Measurements from ENCODE around the gene TINAGL1. TPM values are rescaled to one million over a fixed set of nuclear protein-coding genes. Genes with fewer than 3 reads are reported as not detected.
"Not testable (repeated sequence)": the region's sequence is repeated elsewhere in the genome, so short reads cannot be mapped to it uniquely, and the experiment has no call there.

Gene TINAGL1
- total RNA-seq, 1 donor from 2014 or later, result 1,807 TPM

DNA sequence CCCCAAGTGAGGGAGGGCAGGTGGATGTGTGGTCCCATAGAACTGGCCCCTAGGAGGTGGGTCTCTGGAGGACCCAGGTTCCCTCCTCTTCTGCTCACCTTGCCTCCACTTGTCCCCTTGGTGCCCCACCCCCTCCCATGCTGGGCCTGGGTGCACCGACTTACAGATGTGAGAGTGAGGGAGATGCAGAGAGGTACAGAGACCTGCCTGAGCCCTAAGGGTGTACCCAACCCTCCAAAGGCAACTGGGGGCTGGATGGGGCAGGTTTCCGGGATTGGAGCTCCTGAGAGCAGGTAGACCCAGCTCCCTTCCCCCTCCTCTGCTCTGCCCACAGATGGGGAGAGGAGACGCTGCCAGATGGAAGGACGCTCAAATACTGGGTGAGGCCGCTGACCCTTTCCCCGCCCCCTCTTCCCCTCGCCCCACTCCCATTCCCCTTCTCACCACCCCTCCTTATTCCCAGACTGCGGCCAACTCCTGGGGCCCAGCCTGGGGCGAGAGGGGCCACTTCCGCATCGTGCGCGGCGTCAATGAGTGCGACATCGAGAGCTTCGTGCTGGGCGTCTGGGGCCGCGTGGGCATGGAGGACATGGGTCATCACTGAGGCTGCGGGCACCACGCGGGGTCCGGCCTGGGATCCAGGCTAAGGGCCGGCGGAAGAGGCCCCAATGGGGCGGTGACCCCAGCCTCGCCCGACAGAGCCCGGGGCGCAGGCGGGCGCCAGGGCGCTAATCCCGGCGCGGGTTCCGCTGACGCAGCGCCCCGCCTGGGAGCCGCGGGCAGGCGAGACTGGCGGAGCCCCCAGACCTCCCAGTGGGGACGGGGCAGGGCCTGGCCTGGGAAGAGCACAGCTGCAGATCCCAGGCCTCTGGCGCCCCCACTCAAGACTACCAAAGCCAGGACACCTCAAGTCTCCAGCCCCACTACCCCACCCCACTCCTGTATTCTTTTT, 10.3 kb downstream of the TINAGL1 start:
- H3K4me3 ChIP-seq, result peak overlapping the region in 1 of 2 donors; percentile 89

DNA sequence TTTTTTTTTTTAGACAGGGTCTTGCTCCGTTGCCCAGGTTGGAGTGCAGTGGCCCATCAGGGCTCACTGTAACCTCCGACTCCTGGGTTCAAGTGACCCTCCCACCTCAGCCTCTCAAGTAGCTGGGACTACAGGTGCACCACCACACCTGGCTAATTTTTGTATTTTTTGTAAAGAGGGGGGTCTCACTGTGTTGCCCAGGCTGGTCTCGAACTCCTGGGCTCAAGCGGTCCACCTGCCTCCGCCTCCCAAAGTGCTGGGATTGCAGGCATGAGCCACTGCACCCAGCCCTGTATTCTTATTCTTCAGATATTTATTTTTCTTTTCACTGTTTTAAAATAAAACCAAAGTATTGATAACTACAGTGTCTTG, 11.0 kb downstream of the TINAGL1 start:
- not testable (repeated sequence) for H3K4me3 ChIP-seq; H3K27me3 ChIP-seq; DNase-seq (ENCODE audit: low spot score in 2 of 2); H3K9me3 ChIP-seq
- peaks cover 48 to 80% of the 10 kb centered on the region in 2 donors for H3K4me1 ChIP-seq
- H3K36me3 ChIP-seq, result peaks cover 37 to 45% of the 10 kb centered on the region in 2 donors
- intact Hi-C loops (cut with DNase I), result loop anchor here (5.0 to 10.0 kb wide), 3 partner anchors 357 to 1885 kb away; partner anchors contain the start of gene ZSCAN20
- H3K27ac ChIP-seq, result peak overlapping the region; percentile 93 to 97

More for the DNA sequence above, 10.3 kb downstream of the TINAGL1 start:
- Histone ChIP-seq H3K36me3 (peaks cover 37 to 49% of the 10 kb centered on the region in 2 donors), H3K27me3 (no peaks in the 10 kb centered on the region), H3K27ac (peak overlapping the region; percentile 93 to 97), H3K4me1 (peaks cover 51 to 81% of the 10 kb centered on the region in 2 donors), H3K9me3 (no peaks in the 10 kb centered on the region)
- DNase-seq (ENCODE audit: low spot score in 2 of 2), result no peak
- TF ChIP-seq, protein P1, sequence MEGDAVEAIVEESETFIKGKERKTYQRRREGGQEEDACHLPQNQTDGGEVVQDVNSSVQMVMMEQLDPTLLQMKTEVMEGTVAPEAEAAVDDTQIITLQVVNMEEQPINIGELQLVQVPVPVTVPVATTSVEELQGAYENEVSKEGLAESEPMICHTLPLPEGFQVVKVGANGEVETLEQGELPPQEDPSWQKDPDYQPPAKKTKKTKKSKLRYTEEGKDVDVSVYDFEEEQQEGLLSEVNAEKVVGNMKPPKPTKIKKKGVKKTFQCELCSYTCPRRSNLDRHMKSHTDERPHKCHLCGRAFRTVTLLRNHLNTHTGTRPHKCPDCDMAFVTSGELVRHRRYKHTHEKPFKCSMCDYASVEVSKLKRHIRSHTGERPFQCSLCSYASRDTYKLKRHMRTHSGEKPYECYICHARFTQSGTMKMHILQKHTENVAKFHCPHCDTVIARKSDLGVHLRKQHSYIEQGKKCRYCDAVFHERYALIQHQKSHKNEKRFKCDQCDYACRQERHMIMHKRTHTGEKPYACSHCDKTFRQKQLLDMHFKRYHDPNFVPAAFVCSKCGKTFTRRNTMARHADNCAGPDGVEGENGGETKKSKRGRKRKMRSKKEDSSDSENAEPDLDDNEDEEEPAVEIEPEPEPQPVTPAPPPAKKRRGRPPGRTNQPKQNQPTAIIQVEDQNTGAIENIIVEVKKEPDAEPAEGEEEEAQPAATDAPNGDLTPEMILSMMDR (IDR thresholded peaks at IDR 0.05), result no peak
- intact Hi-C loops (cut with DNase I), result loop anchor here (5.0 to 10.0 kb wide), 3 partner anchors 358 to 1886 kb away; partner anchors contain the start of gene ZSCAN20

DNA sequence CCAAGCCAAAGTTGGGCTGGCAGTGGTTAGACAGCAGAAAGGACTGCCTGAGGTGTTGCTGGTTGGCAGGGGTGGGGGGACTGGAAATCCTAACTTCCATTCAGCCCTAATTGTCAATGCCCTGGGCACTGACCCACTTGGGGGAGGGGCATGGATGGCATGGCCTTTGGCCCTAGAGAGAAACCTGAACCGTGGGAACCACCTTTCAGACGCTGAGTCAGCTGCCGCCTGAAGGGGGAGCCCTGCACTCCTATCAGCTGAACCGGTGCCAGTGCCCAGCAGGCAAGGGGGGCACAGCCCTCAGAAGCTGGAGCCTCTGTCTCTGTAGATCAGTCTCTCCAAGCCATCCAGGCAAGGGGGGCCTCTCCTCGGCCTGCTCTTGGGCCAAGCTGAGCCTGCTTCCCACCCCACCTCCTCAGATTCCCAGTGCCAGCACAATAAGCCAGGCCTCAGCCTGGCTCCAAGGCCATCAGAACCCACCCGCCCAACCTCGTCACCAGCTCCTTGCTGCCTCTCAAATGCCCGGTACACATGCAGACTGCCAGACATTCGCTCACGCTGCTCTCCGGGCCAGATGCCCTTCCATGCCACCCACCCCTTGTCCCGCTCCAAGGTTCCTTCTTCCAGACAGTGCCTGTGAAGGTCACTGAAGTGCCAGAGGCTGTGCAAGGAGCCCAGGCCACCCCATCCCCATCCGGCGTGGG, 11.6 kb downstream of the TINAGL1 start:
- intact Hi-C loops (cut with DNase I), result loop anchor here (2.0 to 10.0 kb wide), 6 partner anchors 13 to 1884 kb away; partner anchors contain the start of genes PEF1 and ZSCAN20
- Histone ChIP-seq H3K27ac (peak overlapping the region; percentile 93 to 97), H3K4me3 (peak overlapping the region; percentile 46 to 56), H3K27me3 (no peaks in the 10 kb centered on the region), H3K4me1 (peaks cover 45 to 77% of the 10 kb centered on the region in 2 donors), H3K36me3 (peaks cover 36 to 39% of the 10 kb centered on the region in 2 donors), H3K9me3 (no peaks in the 10 kb centered on the region)
- peak; percentile 70 to 94 for DNase-seq (ENCODE audit: low spot score in 2 of 2)
- TF ChIP-seq, protein P1 (IDR thresholded peaks at IDR 0.05), result peak; percentile 28 to 69 (median 65)

DNA sequence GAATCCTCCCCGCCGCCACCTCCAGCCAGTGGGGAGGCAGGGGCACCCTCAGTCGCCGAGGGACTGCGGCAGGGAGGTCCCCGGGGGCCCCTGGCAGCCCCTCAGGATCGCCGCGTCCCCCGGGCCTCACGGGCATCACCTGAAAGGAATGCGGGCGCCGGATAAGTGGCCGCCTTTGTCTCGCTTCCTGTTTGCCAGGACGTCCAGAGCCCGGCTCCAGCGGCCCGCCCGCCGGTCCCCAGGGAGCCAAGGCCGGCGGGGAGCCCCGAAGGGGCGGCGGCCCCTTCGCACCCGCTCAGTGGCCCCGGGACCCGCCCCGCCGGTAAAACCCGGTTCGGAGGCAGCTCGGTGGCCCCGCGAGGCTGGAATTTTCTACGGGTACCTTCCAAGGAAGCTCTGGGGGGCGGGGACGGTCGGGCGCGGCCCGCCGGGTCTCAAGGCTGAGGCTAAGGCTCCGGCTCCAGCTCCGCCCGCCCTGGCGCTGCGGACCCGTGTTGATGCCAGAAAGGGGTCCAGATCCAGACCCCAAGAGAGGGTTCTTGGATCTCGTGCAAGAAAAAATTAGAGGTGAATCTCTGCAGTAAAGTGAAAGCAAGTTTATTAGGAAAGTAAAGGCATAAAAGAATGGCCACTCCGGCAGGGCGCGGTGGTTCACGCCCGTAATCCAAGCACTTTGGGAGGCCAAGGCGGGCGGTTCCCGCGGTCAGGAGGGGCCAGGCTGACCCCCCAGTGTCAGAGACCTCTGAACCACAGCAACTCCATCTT, 12.6 kb downstream of the TINAGL1 start:
- Histone ChIP-seq H3K9me3 (no peaks in the 10 kb centered on the region), H3K36me3 (peaks cover 28 to 29% of the 10 kb centered on the region in 2 donors), H3K4me3 (peak overlapping the region; percentile 46 to 56), H3K27me3 (no peaks in the 10 kb centered on the region), H3K27ac (peak overlapping the region; percentile 93 to 97), H3K4me1 (peaks cover 36 to 66% of the 10 kb centered on the region in 2 donors)
- TF ChIP-seq, protein P1 (IDR thresholded peaks at IDR 0.05), result no peak
- intact Hi-C loops (cut with DNase I), result loop anchor here (2.0 to 10.0 kb wide), 6 partner anchors 14 to 1883 kb away; partner anchors contain the start of genes PEF1 and ZSCAN20
- peak in 1 of 2 donors; percentile 89 for DNase-seq (ENCODE audit: low spot score in 2 of 2)

DNA sequence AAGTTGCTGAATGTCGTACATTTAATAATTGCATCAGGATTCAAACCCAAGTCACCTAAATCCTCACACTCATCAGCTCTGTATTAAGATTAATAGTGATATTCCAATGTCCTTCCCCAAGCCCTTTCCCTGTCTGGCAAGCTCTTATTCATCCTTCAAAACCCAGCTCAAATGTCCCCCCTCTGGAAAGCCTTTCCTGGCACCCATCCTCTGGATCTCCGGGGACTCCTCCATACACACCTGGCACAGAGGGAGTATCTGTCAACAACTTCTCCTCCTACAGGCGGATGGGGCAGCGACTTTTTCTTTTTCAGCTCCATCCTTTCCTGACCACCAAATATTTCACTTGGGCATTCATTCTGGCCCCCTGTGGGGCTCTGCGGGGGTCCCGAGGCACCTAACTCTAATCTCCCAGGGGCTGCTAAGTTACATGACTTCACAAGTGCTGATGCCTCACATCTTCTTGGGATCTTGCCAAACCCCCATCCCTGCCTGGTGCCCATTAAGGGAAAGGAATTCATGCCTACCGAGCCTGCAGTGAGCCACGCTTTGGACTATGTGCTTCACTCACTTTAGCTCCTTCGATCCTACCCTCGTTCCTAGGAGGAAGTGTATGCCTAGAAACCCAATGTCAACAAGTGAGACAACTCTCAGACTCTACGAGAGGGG, 15.2 kb downstream of the TINAGL1 start:
- Histone ChIP-seq H3K9me3 (no peaks in the 10 kb centered on the region), H3K4me1 (peaks cover 16 to 42% of the 10 kb centered on the region in 2 donors), H3K27ac (peak overlapping the region; percentile 93 to 97), H3K27me3 (no peaks in the 10 kb centered on the region), H3K4me3 (no peak overlapping the region), H3K36me3 (peaks cover 5% of the 10 kb centered on the region in 2 donors)
- intact Hi-C loops (cut with DNase I), result loop anchor here (5.0 kb wide), 1 partner anchor 36 kb away; no protein-coding TSS in a partner anchor
- TF ChIP-seq, protein P1 (IDR thresholded peaks at IDR 0.05), result no peak
- DNase-seq (ENCODE audit: low spot score in 2 of 2), result peak in 1 of 2 donors; percentile 91
